T47D (cell line): ENCODE measurements around the gene SORCS1.

Experiments used
- DNase-seq, 2 experiments: peaks; one replicate each; pipeline versions ENCODE4 v3.0.0 to v3.0.0-alpha.2; 2011 to 2012; ENCODE audit warnings: low read depth in 1 of 2, low spot score in 1 of 2
- JUND ChIP-seq: IDR thresholded peaks from 2 replicates; pipeline ENCODE4 v1.6.1; 2012; ENCODE audit warnings: low read depth
- in situ Hi-C: cut with HindIII; loops from 2 replicates; pipeline ENCODE4 v1.10.0; 2016; ENCODE audit warnings: low sequenced_read_pairs, low pct_unique_long_range_greater_than_20kb

Gene SORCS1

DNA sequence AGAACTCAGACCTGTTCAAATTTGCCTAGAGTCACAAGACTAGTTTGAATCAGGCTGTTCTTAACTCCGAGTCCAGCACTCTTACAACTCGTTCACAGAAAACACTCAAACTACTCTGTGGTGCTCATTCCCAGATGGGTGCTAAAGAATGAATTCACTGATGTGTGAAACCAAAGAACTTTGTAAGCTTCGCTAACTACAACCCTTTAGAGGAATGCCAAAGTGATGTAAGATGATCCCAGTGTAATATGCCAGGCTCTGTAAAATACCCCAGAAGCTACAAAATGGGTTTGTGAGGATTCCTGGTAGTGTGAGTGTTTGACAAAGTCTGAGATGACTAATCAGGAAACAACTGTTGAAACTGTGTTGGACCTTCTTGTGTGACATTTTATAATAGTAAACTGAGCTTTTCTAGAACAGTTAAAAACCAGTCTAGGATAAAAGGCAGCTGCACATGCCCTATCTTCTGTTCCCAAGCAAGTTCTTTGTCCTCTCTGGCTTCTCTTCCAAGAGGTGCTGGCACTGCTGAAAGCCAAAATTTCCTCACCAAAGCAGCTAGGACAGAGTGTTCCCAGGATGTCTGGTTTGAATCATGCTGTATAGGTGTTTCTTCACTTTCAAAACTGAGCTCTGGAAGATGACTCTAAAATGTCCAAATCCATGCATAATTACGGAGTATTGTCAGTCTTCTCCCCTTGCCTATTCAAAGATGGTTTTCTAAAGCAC is 527.6 kb downstream of the SORCS1 start:
- in situ Hi-C loops = no loop called here
- no peak for TF ChIP-seq JUND
- DNase-seq = no peak

DNA sequence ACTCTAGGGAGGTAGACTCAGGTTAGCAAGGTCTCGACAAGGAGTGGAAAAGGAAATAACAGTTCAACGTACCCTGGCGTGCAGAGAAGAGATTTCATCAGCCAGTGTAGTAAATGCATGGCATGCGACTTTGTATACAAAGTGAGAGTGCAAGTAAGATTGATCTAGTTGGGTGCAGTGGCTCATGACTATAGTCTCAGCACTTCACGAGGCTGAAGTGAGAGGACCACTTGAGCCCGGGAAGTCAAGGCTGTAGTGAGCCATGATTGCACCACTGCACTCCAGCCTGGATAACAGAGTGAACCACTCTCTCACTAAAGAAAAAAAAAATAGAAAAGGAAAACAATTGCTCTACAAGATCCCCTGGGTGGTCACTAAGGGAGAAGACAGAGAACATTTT is 528.6 kb downstream of the SORCS1 start:
- no peak for DNase-seq
- no peak for TF ChIP-seq JUND
- in situ Hi-C loops = no loop called here

DNA sequence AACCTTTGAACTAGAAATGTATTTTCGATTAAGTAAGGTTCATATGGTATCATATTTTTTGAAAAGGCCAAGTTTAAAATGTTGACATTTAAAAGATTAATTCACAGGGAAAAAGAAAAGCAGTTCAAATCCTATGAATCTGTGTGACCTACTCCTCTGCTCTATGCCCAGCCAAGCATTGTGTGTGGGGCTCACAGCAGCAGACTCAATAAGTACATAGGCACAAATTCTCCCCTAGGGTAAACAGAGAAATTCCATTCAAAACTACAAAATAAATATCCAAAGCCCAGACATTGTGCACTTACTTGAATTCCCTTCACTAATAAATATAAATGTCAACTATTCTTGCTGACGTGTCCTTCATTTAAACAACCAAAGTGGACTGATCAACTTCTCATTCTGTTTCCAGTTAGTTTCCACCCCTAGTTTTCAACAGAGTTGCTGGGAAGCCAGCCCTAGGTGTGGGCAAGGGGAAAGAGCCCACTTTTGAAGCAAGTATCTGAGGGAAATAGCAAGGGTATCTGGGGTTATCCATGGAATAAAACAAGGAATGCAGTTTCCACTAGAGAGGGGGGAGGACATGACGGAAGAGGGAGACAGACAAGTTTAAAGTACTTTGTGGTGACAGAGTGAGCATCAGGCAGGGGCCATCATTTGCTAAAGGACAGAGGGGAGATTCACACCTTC is 533.3 kb downstream of the SORCS1 start:
- TF ChIP-seq JUND = no peak
- in situ Hi-C loops = no loop called here

DNA sequence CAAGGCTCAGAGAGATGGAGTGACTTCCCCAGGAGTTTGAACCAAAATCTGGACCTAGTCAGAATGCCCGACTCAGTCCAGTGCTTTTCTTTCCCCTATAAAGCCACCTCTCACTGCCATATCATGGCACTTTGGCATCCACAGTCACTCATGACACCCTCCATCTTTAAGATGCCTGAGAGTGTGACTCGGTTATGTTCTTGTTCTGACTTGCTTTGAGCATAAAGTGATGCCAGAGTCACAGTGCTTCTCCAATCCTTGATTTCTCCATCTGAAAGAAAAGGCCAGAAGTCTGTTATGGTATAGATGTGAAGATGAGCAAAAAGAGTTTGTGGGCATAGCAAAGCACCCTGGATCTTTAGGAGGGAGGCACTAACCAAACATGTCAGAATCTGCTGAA is 538.1 kb downstream of the SORCS1 start:
- in situ Hi-C loops = no loop called here
- TF ChIP-seq JUND = no peak
- DNase-seq = no peak

More for the DNA sequence above, 533.3 kb downstream of the SORCS1 start:
- DNase-seq = no peak

DNA sequence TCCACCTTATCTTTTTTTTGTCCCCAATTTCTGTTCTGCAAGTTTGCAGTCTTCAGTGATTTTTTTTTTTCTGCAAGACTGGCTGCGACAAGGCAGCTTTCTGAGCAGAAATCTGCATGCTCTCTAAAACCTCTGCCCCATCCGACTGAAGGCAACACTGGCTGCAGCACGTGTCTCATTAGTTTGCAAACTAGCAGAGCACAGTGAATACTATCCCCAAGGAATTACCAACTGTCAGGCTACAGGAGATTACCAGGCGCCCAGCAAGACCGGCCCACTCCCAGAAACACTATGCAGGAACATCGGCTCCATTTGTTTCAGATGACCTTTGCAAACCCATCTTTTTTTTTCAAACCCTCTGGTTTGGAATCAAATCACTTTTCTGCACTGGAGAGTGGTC is 538.8 kb downstream of the SORCS1 start:
- in situ Hi-C loops = no loop called here
- DNase-seq = no peak
- TF ChIP-seq JUND = no peak

DNA sequence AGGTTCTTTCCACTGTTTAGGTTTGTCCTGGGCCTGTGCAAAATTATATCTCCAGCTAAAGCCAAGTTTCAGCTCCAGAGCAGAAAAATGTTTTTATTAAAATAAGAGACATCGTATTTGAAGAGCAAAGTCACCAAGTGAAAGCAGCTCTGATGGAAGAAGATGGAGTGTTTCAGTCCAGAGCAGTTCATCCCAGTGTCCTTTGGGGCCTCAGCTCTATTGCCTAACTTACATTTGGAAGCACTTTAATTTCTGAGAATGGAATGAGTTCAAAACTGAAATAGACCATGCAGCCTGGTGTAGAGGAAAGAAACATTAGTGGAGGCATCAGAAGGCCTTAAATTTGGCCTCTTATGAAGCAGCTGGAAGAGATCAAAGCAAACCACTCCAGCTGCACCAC is 545.2 kb downstream of the SORCS1 start:
- no peak for TF ChIP-seq JUND
- DNase-seq = no peak
- in situ Hi-C loops = no loop called here

DNA sequence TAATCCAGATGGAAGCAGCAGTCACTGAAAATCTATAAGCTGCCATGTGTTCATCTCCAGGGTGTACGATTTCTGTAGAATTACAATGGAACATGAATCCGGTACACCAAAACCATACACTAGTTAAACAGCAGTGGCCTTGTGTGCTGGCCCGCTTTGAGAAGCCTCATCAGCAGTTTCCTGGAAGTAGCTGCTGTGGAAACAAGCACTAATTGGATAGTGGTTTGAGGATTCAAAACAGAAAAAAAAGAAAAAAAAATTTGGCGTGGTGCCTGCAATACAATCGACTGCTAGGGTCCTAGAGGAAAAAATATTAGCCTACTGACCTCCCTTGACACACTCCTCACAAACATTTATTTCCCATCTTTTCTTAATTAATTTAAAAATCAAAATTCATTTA is 545.9 kb downstream of the SORCS1 start:
- in situ Hi-C loops = no loop called here
- no peak for TF ChIP-seq JUND

DNA sequence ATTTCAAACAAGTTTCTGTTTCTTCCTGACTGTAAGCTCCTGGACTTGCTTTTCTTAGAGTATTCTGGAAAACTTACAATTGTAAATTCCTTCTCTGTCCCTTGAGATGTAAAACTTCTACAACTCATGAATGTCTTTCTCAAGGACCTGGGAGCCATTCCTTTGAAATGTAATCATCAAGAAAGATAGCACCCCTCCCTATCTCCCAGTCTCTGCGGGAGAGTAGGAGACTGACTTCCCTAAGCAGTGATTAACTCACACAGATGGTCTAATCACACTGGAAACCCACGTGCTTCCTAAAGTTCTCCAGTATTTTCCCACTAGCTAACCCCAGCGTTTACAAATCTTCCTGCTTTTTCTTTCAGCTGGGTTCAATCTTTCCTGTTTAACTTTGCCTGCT is 549.4 kb downstream of the SORCS1 start:
- no peak for TF ChIP-seq JUND
- in situ Hi-C loops = no loop called here

More for the DNA sequence above, 545.9 kb downstream of the SORCS1 start:
- no peak for DNase-seq

DNA sequence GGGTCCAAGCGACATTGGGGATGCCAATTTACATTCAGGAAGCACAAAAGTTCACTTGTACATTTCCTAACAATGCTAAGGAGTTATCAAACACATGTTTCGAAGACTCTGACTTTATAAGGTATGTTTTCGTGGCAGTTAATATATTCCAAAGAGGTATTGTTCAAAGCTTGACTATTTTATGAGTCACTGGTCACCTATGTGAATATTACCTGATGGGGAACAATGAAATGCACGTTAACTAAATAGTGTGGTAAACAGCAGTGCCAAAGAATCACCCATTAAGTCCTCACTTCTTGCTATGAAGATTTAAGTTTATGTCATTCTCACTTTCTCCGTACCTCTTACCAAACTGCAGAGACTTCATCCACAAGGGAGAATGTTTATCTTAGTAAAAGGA is 550.2 kb downstream of the SORCS1 start:
- TF ChIP-seq JUND = no peak
- in situ Hi-C loops = no loop called here
- DNase-seq = no peak

More for the DNA sequence above, 549.4 kb downstream of the SORCS1 start:
- no peak for DNase-seq

DNA sequence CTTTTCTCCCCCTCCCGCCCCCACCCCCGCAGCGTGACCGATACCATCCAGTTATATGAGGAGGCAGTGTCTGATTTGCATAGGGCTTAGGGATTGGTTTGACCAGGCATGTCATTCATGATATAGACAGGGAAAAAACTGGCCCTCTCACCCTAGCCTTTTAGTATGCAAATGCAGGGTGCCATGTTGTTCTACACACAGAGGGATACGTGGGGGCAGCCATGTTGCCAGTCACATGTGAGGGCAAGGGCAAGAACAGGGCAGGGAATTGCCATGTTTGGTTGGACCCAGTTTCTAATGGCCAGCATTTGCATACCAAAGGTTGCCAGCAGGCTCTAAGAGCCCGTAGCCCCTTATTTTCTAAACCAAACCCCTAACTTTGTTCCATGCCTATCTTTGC is 552.1 kb downstream of the SORCS1 start:
- TF ChIP-seq JUND = no peak
- in situ Hi-C loops = no loop called here
- DNase-seq = no peak

DNA sequence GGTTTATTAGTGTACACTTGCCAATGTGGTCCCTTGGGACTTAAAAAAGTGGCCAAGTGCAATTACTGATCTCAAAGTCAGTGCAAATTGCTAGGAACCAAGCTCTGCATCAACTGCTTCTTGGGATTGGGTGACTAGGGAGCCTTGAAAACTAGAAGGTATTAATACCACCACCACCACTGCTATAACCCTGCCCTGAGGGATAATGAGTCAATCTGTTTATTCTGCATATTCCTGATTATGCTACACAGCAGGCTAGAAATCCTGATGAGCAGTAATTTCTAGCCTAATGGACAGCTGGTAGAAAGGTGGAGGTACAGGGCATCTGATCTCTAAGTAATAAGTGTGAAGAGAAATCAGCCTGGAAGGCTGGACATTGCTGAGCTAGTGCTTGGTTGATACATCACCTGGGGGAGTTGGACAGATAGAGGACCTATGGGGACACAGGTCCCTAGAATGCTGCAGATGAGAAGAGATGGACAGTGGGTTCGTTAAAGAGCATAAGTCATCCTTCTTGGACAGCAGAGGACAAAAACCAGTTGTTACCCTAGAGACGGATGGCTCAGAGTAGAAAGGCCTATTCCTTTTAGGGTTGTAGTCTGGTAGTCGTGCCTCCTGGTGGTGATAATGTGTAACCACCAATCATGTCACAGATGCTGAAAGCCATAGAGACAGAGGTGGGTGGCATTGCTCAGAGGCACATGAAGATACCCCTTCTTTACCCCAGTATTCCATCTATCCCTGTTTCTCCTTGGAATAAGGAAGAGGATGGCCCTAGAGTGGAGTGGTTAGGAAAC is 554.8 kb downstream of the SORCS1 start:
- DNase-seq = no peak
- in situ Hi-C loops = no loop called here

DNA sequence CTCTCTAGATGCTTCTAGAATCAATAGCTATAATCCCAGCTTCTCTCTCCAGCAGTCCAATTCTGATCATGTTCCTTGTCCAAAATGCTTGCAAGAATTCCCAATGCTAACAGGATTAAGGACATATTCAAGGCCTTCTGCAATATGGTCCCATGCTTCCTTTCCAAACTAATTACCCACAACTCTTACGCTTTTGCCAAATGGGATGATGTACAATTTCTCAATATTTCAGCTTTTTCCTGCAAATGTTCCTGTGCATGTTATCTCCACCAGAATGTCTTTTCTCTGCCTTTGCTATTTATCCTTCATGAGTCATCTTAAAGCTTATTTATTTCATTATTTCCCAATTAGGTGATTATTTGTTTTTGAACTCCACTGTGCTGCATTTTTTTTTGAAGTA is 556.4 kb downstream of the SORCS1 start:
- in situ Hi-C loops = no loop called here
- no peak for DNase-seq
- no peak for TF ChIP-seq JUND

More for the DNA sequence above, 554.8 kb downstream of the SORCS1 start:
- no peak for TF ChIP-seq JUND

DNA sequence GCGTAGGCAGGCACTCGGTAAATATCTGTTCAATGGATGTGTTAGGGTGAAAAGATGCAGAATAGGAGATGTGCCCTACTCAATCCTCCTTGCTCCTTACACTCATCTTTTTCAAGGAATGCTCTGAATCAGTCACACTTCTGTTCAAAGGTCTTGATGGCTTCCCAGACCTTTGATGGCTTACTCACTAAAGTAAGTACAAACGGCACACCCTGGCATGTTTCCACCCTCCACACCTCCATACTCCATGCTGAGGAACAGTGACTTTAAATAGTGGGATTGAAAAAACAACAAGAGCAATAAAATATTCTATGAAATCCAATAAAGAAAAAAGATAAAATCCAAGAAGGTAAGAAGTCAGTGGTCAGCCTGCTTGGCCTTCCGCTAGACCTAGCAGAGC is 569.2 kb downstream of the SORCS1 start:
- in situ Hi-C loops = no loop called here
- DNase-seq = no peak
- TF ChIP-seq JUND = no peak
